Epithelial cell of proximal tubule (primary cell): ENCODE measurements around the gene ONECUT3. TPM values are rescaled to one million over a fixed set of nuclear protein-coding genes. Genes with fewer than 3 reads are reported as not detected.
A peak's percentile ranks its signal among the peaks of the same experiment; 100 is the strongest.

Experiments
- DNase-seq: peaks from one replicate; pipeline ENCODE4 v3.0.0-alpha.2; 2011; ENCODE audit warnings: low read depth
- H3K4me3 ChIP-seq: 2 replicates; pipeline ENCODE4 v1.5.1; 2011; ENCODE audit warnings: low read depth, mild to moderate bottlenecking, low read length
- CTCF ChIP-seq: conservative IDR thresholded peaks from 2 replicates; pipeline ENCODE4 v1.5.1; 2012; ENCODE audit warnings: low read depth, mild to moderate bottlenecking, low read length
- total RNA-seq: library from RNA; depleted of rRNA; stranded (reverse); fragments of >200 nt; gene quantifications from 2 replicates; pipeline ENCODE4 v1.2.3, GENCODE V29; 2015

ONECUT3 gene
- total RNA-seq, 1 donor from 2014 or later = not detected

- no peak overlapping the region for H3K4me3 ChIP-seq
- TF ChIP-seq CTCF = no peak
- no peak for DNase-seq
Measured at GRCh38 chr19:1742989-1743696, 10.2 kb upstream of the ONECUT3 start.

- no peak for TF ChIP-seq CTCF
- no peak for DNase-seq
- no peak overlapping the region for H3K4me3 ChIP-seq
Measured at GRCh38 chr19:1744133-1744665, 9.1 kb upstream of the ONECUT3 start.

GRCh38 chr19:1744822-1745563 is 8.3 kb upstream of the ONECUT3 start:
- peak overlapping the region; percentile 38 for H3K4me3 ChIP-seq
- no peak for TF ChIP-seq CTCF
- no peak for DNase-seq

GRCh38 chr19:1745589-1746031 is 7.7 kb upstream of the ONECUT3 start:
- TF ChIP-seq CTCF = no peak
- DNase-seq = no peak
- peak overlapping the region; percentile 38 for H3K4me3 ChIP-seq

- no peak for TF ChIP-seq CTCF
- no peak overlapping the region for H3K4me3 ChIP-seq
- DNase-seq = no peak
Measured at GRCh38 chr19:1746401-1747284, 6.7 kb upstream of the ONECUT3 start.

GRCh38 chr19:1747285-1748114 is 5.8 kb upstream of the ONECUT3 start:
- H3K4me3 ChIP-seq = peak overlapping the region; percentile 39
- TF ChIP-seq CTCF = no peak
- peak; percentile 58 for DNase-seq
